ENCODE results near the gene CDKAL1. TPM values are rescaled to one million over a fixed set of nuclear protein-coding genes. Genes with fewer than 3 reads are reported as not detected.

The CDKAL1 gene
- total and polyA plus RNA-seq, 10 donors, result 4.8 to 26.9 (median 20.1) TPM

- peaks cover 0 to 20% (median 6%) of the 10 kb centered on the region in 6 donors for H3K36me3 ChIP-seq
- H3K4me3 ChIP-seq, result no peak overlapping the region
- H3K4me1 ChIP-seq, result no peaks in the 10 kb centered on the region
- WGBS, 5 donors, result 82 to 93% (median 88%) methylated on average over 5 of the region's 5 CpGs
- no peak for DNase-seq
- TF ChIP-seq POLR2A (IDR thresholded peaks at IDR 0.05), result no peak
- TF ChIP-seq POLR2AphosphoS5 (IDR thresholded peaks at IDR 0.05), result no peak
- no peak for TF ChIP-seq CTCF (IDR thresholded peaks at IDR 0.05 in 8 of 11, conservative IDR thresholded peaks at IDR 0.05 in 3 of 11)
- no peaks in the 10 kb centered on the region for H3K27me3 ChIP-seq (replicated peaks in 1 of 7)
- intact Hi-C loops (cut with DNase I; ENCODE audit: low total_unique reads), result no loop called here
- no peak overlapping the region for H3K27ac ChIP-seq
- H3K9me3 ChIP-seq, result no peaks in the 10 kb centered on the region
These were observed 121.1 kb downstream of the CDKAL1 start for GRCh38 chr6:20655317-20655716.

GRCh38 chr6:20657274-20657800, 123.1 kb downstream of the CDKAL1 start:
- Histone ChIP-seq H3K9me3 (no peaks in the 10 kb centered on the region), H3K4me1 (peaks cover 0 to 4% (median 0%) of the 10 kb centered on the region in 6 donors), H3K27me3 (replicated peaks in 1 of 7) (no peaks in the 10 kb centered on the region), H3K27ac (no peak overlapping the region), H3K36me3 (peaks cover 0 to 20% (median 6%) of the 10 kb centered on the region in 6 donors), H3K4me3 (no peak overlapping the region)
- 59 to 87% (median 74%) methylated on average over 2 of the region's 2 CpGs for WGBS, 5 donors
- DNase-seq, result no peak
- intact Hi-C loops (cut with DNase I; ENCODE audit: low total_unique reads), result no loop called here
- TF ChIP-seq POLR2A (IDR thresholded peaks at IDR 0.05) (no peak), CTCF (IDR thresholded peaks at IDR 0.05 in 8 of 11, conservative IDR thresholded peaks at IDR 0.05 in 3 of 11) (no peak), POLR2AphosphoS5 (IDR thresholded peaks at IDR 0.05) (no peak)

- 88 to 92% (median 90%) methylated on average over 2 of the region's 2 CpGs for WGBS, 5 donors
- Histone ChIP-seq H3K36me3 (peaks cover 0 to 17% (median 6%) of the 10 kb centered on the region in 6 donors), H3K4me1 (peaks cover 0 to 4% (median 0%) of the 10 kb centered on the region in 6 donors), H3K27ac (no peak overlapping the region), H3K27me3 (replicated peaks in 1 of 7) (no peaks in the 10 kb centered on the region), H3K9me3 (no peaks in the 10 kb centered on the region), H3K4me3 (no peak overlapping the region)
- intact Hi-C loops (cut with DNase I; ENCODE audit: low total_unique reads), result no loop called here
- DNase-seq, result no peak
- TF ChIP-seq POLR2AphosphoS5 (IDR thresholded peaks at IDR 0.05) (no peak), CTCF (IDR thresholded peaks at IDR 0.05 in 8 of 11, conservative IDR thresholded peaks at IDR 0.05 in 3 of 11) (no peak), POLR2A (IDR thresholded peaks at IDR 0.05) (no peak)
These were observed 123.8 kb downstream of the CDKAL1 start for GRCh38 chr6:20658053-20658452.

DNA sequence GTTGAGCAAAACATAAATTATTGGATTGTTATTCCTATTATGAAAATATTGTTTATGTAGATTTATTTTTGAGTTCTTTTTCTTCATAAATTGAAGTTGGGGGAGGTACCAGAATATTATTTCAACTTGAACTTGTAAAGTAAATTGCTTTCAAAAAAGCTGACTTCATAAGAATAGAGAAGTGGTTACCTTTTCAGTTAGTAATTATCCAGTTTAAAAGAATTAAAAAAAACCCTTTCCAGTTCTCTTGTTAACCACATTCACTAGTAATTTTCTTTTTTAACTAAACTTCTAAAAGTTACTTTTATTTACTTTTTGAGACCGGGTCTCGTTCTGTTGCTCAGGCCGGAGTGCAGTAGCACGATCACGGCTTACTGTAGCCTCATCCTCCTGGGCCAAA, 124.3 kb downstream of the CDKAL1 start:
- DNase-seq, result no peak
- TF ChIP-seq POLR2A (IDR thresholded peaks at IDR 0.05) (no peak), POLR2AphosphoS5 (IDR thresholded peaks at IDR 0.05) (no peak), CTCF (IDR thresholded peaks at IDR 0.05 in 8 of 11, conservative IDR thresholded peaks at IDR 0.05 in 3 of 11) (no peak)
- Histone ChIP-seq H3K27me3 (replicated peaks in 1 of 7) (no peaks in the 10 kb centered on the region), H3K4me1 (peaks cover 0 to 4% (median 0%) of the 10 kb centered on the region in 6 donors), H3K36me3 (peaks cover 0 to 12% (median 3%) of the 10 kb centered on the region in 6 donors), H3K27ac (no peak overlapping the region), H3K9me3 (no peaks in the 10 kb centered on the region), H3K4me3 (no peak overlapping the region)
- WGBS, 5 donors, result 95 to 98% (median 97%) methylated on average over 5 of the region's 5 CpGs
- intact Hi-C loops (cut with DNase I; ENCODE audit: low total_unique reads), result no loop called here

Measured in spleen (tissue), 11 donors.